Measurements from ENCODE around the gene SLC12A4.
"Not testable (repeated sequence)": the region's sequence is repeated elsewhere in the genome, so short reads cannot be mapped to it uniquely, and the experiment has no call there.

The SLC12A4 gene

GRCh38 chr16:67968400-67969253 lies at the start of gene SLC12A4:
SLC12A4 (minus strand) TSS chr16:67968637; CDS start chr16:67968553, 84 bp downstream.
- DNase-seq (ENCODE audit: low spot score): peak; percentile 58

GRCh38 chr16:68015681-68016080 lies 47.2 kb upstream of the SLC12A4 start, which contains the start of gene DPEP2NB:
DPEP2NB (minus strand) TSS chr16:68015911; CDS start chr16:68015770, 141 bp downstream.
- DNase-seq (ENCODE audit: low spot score): no peak

GRCh38 chr16:68013440-68013839 lies 45.0 kb upstream of the SLC12A4 start:
- no peak for DNase-seq (ENCODE audit: low spot score)

- not testable (repeated sequence) for DNase-seq (ENCODE audit: low spot score)
Observed at GRCh38 chr16:68009872-68010271, 41.4 kb upstream of the SLC12A4 start.

- no peak for DNase-seq (ENCODE audit: low spot score)
Observed at GRCh38 chr16:68009157-68009735, 40.8 kb upstream of the SLC12A4 start.

GRCh38 chr16:68005786-68006286 lies 37.4 kb upstream of the SLC12A4 start:
- peak; percentile 48 for DNase-seq (ENCODE audit: low spot score)

- no peak for DNase-seq (ENCODE audit: low spot score)
Observed at GRCh38 chr16:68005211-68005610, 36.8 kb upstream of the SLC12A4 start.

GRCh38 chr16:68003031-68003430 lies 34.6 kb upstream of the SLC12A4 start:
- DNase-seq (ENCODE audit: low spot score): no peak

GRCh38 chr16:68000450-68000849 lies 32.0 kb upstream of the SLC12A4 start:
- DNase-seq (ENCODE audit: low spot score): no peak

GRCh38 chr16:67999985-68000384 lies 31.5 kb upstream of the SLC12A4 start:
- no peak for DNase-seq (ENCODE audit: low spot score)

GRCh38 chr16:67998779-67999688 lies 30.6 kb upstream of the SLC12A4 start, which contains the start of gene DPEP2:
DPEP2 (minus strand) TSS chr16:67999484; CDS start chr16:67993212, 6,272 bp downstream.
- peak; percentile 69 for DNase-seq (ENCODE audit: low spot score)

- not testable (repeated sequence) for DNase-seq (ENCODE audit: low spot score)
Observed at GRCh38 chr16:67998231-67998778, 29.9 kb upstream of the SLC12A4 start.

- no peak for DNase-seq (ENCODE audit: low spot score)
Observed at GRCh38 chr16:67996666-67997065, 28.2 kb upstream of the SLC12A4 start.

GRCh38 chr16:67995423-67995822 lies 27.0 kb upstream of the SLC12A4 start:
- DNase-seq (ENCODE audit: low spot score): no peak

- DNase-seq (ENCODE audit: low spot score): not testable (repeated sequence)
Observed at GRCh38 chr16:67994040-67994408, 25.6 kb upstream of the SLC12A4 start.

GRCh38 chr16:67993207-67994039 lies 25.0 kb upstream of the SLC12A4 start:
- peak; percentile 66 for DNase-seq (ENCODE audit: low spot score)

- no peak for DNase-seq (ENCODE audit: low spot score)
Observed at GRCh38 chr16:67992661-67993206, 24.3 kb upstream of the SLC12A4 start.

GRCh38 chr16:67990018-67990386 lies 21.6 kb upstream of the SLC12A4 start:
- DNase-seq (ENCODE audit: low spot score): no peak

GRCh38 chr16:67989322-67990017 lies 21.0 kb upstream of the SLC12A4 start:
- no peak for DNase-seq (ENCODE audit: low spot score)

GRCh38 chr16:67988675-67989074 lies 20.2 kb upstream of the SLC12A4 start:
- no peak for DNase-seq (ENCODE audit: low spot score)
